ENCODE measurements around the gene FAM83E. TPM values are rescaled to one million over a fixed set of nuclear protein-coding genes. Genes with fewer than 3 reads are reported as not detected.

Gene FAM83E
- total RNA-seq, 1 experiment from 2014 or later, result not detected

DNA sequence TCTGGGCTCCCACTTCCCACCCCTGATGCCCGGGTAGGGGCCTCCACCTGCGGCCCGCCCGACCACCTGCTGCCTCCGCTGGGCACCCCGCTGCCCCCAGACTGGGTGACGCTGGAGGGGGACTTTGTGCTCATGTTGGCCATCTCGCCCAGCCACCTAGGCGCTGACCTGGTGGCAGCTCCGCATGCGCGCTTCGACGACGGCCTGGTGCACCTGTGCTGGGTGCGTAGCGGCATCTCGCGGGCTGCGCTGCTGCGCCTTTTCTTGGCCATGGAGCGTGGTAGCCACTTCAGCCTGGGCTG is 14.4 kb upstream of the FAM83E start:
- DNase-seq (ENCODE audit: low read depth), result no peak

GRCh38 chr19:48628486-48629296 is 13.8 kb upstream of the FAM83E start:
- DNase-seq (ENCODE audit: low read depth), result no peak

DNA sequence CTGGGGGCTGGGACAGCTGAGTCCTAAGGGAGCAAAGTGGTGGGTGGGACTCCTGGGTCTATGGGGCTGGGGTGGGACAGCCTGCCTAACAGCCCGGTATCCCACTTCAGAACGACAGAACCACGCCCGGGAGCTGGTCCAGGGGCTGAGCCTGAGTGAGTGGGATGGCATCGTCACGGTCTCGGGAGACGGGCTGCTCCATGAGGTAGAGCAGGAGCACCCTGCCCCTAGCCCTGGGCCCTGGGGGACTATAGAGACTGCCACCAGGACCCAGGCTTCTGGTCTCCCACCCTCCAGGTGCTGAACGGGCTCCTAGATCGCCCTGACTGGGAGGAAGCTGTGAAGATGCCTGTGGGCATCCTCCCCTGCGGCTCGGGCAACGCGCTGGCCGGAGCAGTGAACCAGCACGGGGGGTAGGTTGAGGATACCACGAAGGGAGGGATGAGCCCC is 13.0 kb upstream of the FAM83E start:
- DNase-seq (ENCODE audit: low read depth), result no peak

- DNase-seq (ENCODE audit: low read depth), result peak; percentile 45
Observed at GRCh38 chr19:48627201-48627864, 12.5 kb upstream of the FAM83E start.

GRCh38 chr19:48625891-48626327 is 11.0 kb upstream of the FAM83E start:
- no peak for DNase-seq (ENCODE audit: low read depth)

- no peak for DNase-seq (ENCODE audit: low read depth)
Observed at GRCh38 chr19:48624791-48625723, 10.2 kb upstream of the FAM83E start.

- DNase-seq (ENCODE audit: low read depth), result peak; percentile 94
Observed at GRCh38 chr19:48624067-48624594, 9.3 kb upstream of the FAM83E start.

DNA sequence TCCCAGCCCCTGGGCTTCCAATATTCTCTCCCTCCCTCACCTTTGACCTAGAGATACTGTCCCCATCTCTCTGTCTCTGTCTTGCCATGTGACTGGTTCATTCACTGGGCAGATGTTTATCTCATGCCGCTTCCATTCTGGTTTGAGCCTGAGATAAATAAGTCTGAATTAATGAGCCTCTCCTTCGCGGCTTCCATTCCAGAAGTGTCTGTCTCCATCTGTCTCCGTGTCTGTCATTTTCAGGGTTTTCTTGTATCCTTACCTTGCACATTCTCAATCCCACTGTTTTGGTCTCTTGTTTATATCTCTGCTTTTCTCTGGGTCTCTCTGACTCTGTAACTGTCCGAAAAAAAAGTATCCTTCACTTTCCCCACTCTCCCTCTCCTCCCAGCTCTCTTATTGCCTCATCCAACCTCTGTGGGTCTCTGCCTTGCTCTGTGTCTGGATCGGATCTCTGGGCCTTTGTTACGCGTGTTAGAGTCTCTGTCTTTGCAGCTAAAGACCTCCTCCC is 8.7 kb upstream of the FAM83E start:
- no peak for DNase-seq (ENCODE audit: low read depth)

- no peak for DNase-seq (ENCODE audit: low read depth)
Observed at GRCh38 chr19:48619692-48620585, 5.1 kb upstream of the FAM83E start.

DNA sequence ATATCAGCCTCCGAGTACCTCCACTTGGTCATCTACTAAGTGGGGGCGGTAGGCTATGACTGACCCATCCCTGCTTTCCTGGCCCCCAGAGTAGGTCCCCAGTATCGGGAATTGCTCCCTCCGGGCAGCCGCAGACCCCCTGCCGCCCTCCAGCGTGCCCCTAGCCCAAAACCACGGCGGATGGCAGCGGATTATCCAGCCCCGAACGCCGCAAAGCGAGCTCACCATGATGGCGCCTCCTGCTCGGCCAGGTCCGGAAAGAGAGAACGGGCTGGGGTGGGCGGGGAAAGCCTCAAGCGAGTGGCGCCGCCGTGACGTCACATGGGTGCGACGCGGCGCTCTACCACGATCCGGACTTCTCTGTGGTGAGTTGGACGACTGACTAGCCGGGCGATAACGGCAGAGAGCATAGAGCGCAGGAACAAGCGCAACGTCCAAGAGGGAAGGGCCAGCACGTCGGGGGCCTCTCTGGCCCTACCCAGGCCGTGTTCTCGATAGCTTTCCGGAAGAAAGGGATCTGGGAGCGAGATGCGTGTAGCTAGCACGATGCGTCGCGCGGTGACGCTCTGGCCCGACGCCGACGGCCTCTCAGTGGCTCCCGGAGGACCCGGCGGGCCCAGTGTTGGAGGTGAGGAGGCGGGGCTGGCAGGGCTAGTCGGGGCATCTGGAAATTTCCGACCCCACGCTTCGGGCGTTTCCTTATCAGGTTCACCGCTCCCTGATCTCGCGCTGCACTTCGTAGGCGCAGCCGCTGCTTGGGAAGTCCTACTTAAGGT is 4.2 kb upstream of the FAM83E start, which contains the start of the genes RPL18 and SPHK2:
TSS of gene RPL18 (minus strand) at position 263 of the 776 bp plus-strand sequence. CDS start at position 228, 35 bp downstream.
TSS of gene SPHK2 (plus strand) at position 591 of the 776 bp plus-strand sequence. CDS start 1,009 bp downstream, outside the sequence.
- peak; percentile 99 for DNase-seq (ENCODE audit: low read depth)

- DNase-seq (ENCODE audit: low read depth), result no peak
Observed at GRCh38 chr19:48618278-48618915, 3.5 kb upstream of the FAM83E start.

DNA sequence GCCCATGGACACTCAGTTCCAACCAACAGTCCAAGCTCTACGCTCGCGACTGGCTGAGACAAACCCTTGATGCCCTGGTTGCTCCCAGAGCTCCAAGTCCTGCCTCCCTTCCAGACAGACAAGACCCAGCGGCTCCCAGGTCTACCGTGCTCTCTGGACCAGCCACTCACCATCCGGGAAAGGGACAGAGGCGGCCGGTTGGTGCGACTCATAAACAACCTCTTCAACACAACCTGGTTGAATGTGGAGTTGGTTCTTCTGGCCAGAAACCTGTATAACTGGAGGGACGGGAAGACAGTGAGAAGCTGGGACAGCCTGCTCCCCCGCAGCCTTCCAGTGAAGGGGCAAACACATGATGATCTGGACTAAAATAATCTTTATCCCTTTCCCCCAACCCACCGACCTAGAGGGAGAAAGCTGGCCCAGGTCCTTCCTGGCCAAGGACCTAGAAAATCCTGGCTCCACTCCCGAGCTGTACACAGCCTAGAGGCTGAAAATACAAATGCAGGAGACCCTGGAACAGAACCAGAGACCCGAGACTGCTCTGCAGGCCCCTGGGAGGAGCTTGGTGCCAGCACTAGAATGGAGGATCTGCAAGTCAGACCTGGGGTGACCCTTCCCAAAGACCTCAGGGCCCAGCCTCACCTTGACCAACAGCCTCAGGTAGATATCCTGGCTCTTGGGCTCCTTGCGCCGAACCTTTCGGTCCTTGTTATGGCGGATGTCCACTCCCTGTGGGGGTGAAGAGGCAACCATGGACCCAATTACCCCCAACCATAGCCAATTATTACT is 2.5 kb upstream of the FAM83E start:
- DNase-seq (ENCODE audit: low read depth), result no peak

DNA sequence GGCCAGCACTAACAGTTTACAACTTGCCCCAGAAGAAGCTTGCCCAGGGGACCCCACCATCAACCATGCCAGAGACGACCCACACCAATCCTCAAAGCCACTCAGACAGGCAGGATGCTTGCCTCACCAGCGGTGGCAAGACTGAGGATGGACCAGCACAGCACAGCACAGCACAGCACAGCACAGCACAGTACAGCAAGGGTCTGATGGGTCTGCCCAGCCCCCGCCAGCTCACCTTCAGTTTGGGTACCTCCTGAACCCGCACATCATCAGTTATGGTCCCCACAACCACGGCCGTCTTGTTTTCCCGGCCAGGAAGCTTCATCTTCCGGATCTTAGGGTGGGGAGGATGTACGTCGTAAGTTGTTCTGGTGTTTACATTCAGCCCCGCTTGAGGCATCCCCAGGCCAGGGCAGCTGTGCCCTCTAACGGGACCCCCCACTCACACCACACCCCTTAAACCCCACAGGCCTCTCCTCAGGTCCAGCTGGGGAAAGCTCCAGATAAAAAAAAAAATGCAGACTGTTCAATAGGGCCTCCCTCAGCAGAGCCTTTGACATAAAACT is 1.7 kb upstream of the FAM83E start:
- DNase-seq (ENCODE audit: low read depth), result no peak

GRCh38 chr19:48616041-48616436 is 1.2 kb upstream of the FAM83E start:
- no peak for DNase-seq (ENCODE audit: low read depth)

- DNase-seq (ENCODE audit: low read depth), result no peak
Observed at GRCh38 chr19:48615231-48616040, 560 bp upstream of the FAM83E start.

GRCh38 chr19:48613852-48614435 is 932 bp downstream of the FAM83E start:
- DNase-seq (ENCODE audit: low read depth), result no peak
